ENCODE data around the gene LARP1. TPM values are rescaled to one million over a fixed set of nuclear protein-coding genes. Genes with fewer than 3 reads are reported as not detected.

LARP1 gene
- total and polyA plus RNA-seq, 9 of the 15 experiments (the other 6 are each of a cell fraction or from before 2014, with no cell fraction given): 22.6 to 300 (median 92.0) TPM

GRCh38 chr5:154858297-154858971 is 103.3 kb downstream of the LARP1 start, which contains the start of gene CNOT8 (continued):
- no peak for TF ChIP-seq MYBL2 (IDR thresholded peaks at IDR 0.05; ENCODE audit: low read depth)
- no peak for TF ChIP-seq MYBL2 (CRISPR knock-in tag; IDR thresholded peaks at IDR 0.05; ENCODE audit: borderline replicate concordance)
- TF ChIP-seq NKRF (IDR thresholded peaks at IDR 0.05; ENCODE audit: borderline replicate concordance): no peak; the same call in 1 of the 2 replicates
- TF ChIP-seq DPF2 (IDR thresholded peaks at IDR 0.05): 0 out of 2 replicates have a peak, but pooled peaks have one; percentile 14
- no peak for TF ChIP-seq RBM25 (IDR thresholded peaks at IDR 0.05; ENCODE audit: low read depth, low read length, severe bottlenecking)
- TF ChIP-seq KLF13 (tag; IDR thresholded peaks at IDR 0.05; ENCODE audit: borderline replicate concordance, low read depth): no peak
- TF ChIP-seq TEAD2 (tag; IDR thresholded peaks at IDR 0.05): no peak
- no peak for TF ChIP-seq ZNF146 (CRISPR knock-in tag; IDR thresholded peaks at IDR 0.05; ENCODE audit: unreplicated experiment)
- TF ChIP-seq SMAD1 (IDR thresholded peaks at IDR 0.05; ENCODE audit: low read depth, low read length, partially characterized antibody): peak; percentile 11
- 0 out of 2 replicates have a peak, but pooled peaks have one; percentile 80 for TF ChIP-seq ERF (CRISPR knock-in tag; IDR thresholded peaks at IDR 0.05)
- no peak; the same call in 1 of the 2 replicates for TF ChIP-seq GTF2F1 (IDR thresholded peaks at IDR 0.05; ENCODE audit: low read depth, low read length)
- TF ChIP-seq BRF2 (IDR thresholded peaks at IDR 0.05; ENCODE audit: borderline replicate concordance, insufficient read depth, insufficient read length): no peak
- TF ChIP-seq CEBPG (CRISPR knock-in tag; IDR thresholded peaks at IDR 0.05): no peak
- TF ChIP-seq CEBPG (tag; conservative IDR thresholded peaks at IDR 0.05 in 1 of 2, IDR thresholded peaks at IDR 0.05 in 1 of 2): no peak
- no peak for TF ChIP-seq LEF1 (IDR thresholded peaks at IDR 0.05)
- no peak for TF ChIP-seq RFX7 (CRISPR knock-in tag; IDR thresholded peaks at IDR 0.05)
- TF ChIP-seq ZNF780A (CRISPR knock-in tag; IDR thresholded peaks at IDR 0.05): no peak
- peak; percentile 93 for TF ChIP-seq NR2C1 (IDR thresholded peaks at IDR 0.05)
- TF ChIP-seq NR2C1 (tag; IDR thresholded peaks at IDR 0.05): peak; percentile 95
- no peak for TF ChIP-seq ZNF589 (CRISPR knock-in tag; IDR thresholded peaks at IDR 0.05; ENCODE audit: low read depth)
- peak; percentile 50; the same call in 1 of the 2 replicates for TF ChIP-seq AFF4 (CRISPR knock-in tag; IDR thresholded peaks at IDR 0.05)
